Keratinocyte (primary cell): ENCODE results near the gene MTRR. TPM values are rescaled to one million over a fixed set of nuclear protein-coding genes. Genes with fewer than 3 reads are reported as not detected.
A peak's percentile ranks its signal among the peaks of the same experiment; 100 is the strongest.

Source experiments
- DNase-seq: peaks from one replicate; pipeline ENCODE4 v3.0.0-alpha.2; 2011; ENCODE audit warnings: low read depth, missing footprints, low spot score
- FAIRE-seq: peaks from 2 replicates; lab custom pipeline; 2011; peaks lifted over from hg19 to GRCh38; lab: Jason Lieb, UNC
- H2AFZ ChIP-seq: 2 replicates; pipeline ENCODE4 v1.6.0; 2012; ENCODE audit warnings: low read length, control low read depth, inconsistent platforms; ENCODE audit not compliant: control insufficient read depth
- H3K27ac ChIP-seq: 2 replicates; pipeline ENCODE4 v1.5.1; 2011; ENCODE audit warnings: low read length; ENCODE audit not compliant: control insufficient read depth, insufficient read depth
- H3K27me3 ChIP-seq: 3 replicates; pipeline ENCODE4 v1.6.0; 2011; ENCODE audit warnings: low read length; ENCODE audit not compliant: control insufficient read depth, insufficient read depth; ENCODE audit errors: extremely low read depth
- H3K36me3 ChIP-seq, 2 experiments: 2 replicates in 1 of 2; 3 replicates in 1 of 2; pipeline ENCODE4 v1.5.1; 2011; ENCODE audit warnings: low read length in 2 of 2, mild to moderate bottlenecking in 1 of 2; ENCODE audit not compliant: control insufficient read depth in 2 of 2, insufficient read depth in 2 of 2; ENCODE audit errors: extremely low read depth in 1 of 2
- H3K4me1 ChIP-seq: 3 replicates; pipeline ENCODE4 v1.5.1; 2011; ENCODE audit warnings: low read length; ENCODE audit not compliant: control insufficient read depth, insufficient read depth; ENCODE audit errors: extremely low read depth
- H3K4me2 ChIP-seq: 3 replicates; pipeline ENCODE4 v1.6.0; 2011; ENCODE audit warnings: low read depth, low read length; ENCODE audit not compliant: control insufficient read depth, insufficient read depth; ENCODE audit errors: extremely low read depth
- H3K4me3 ChIP-seq, 3 experiments: fragments of 200-600 bp in 1 of 3; sonication (generic) in 1 of 3; 2 replicates in 2 of 3; 3 replicates in 1 of 3; pipeline ENCODE4 v1.5.1; 2011 to 2016; ENCODE audit warnings: low read length in 3 of 3, mild to moderate bottlenecking in 3 of 3, control low read depth in 2 of 3, inconsistent platforms in 1 of 3, low read depth in 1 of 3, mixed read lengths in 1 of 3, mixed run types in 1 of 3, moderate library complexity in 1 of 3; ENCODE audit not compliant: control insufficient read depth in 2 of 3, insufficient read depth in 2 of 3; ENCODE audit errors: extremely low read depth in 1 of 3
- H3K79me2 ChIP-seq: 2 replicates; pipeline ENCODE4 v1.6.0; 2012; ENCODE audit warnings: low read length; ENCODE audit not compliant: control insufficient read depth, insufficient read depth
- H3K9ac ChIP-seq: 3 replicates; pipeline ENCODE4 v1.6.0; 2011; ENCODE audit warnings: low read length; ENCODE audit not compliant: control insufficient read depth, insufficient read depth; ENCODE audit errors: extremely low read depth
- H3K9me1 ChIP-seq: 3 replicates; pipeline ENCODE4 v1.6.0; 2011; ENCODE audit warnings: low read length; ENCODE audit not compliant: control insufficient read depth, insufficient read depth; ENCODE audit errors: extremely low read depth
- H3K9me3 ChIP-seq: 2 replicates; pipeline ENCODE4 v1.5.1; 2012; ENCODE audit warnings: low read depth, low read length; ENCODE audit not compliant: control insufficient read depth
- H4K20me1 ChIP-seq: 3 replicates; pipeline ENCODE4 v1.6.0; 2011; ENCODE audit warnings: low read length; ENCODE audit not compliant: control insufficient read depth, insufficient read depth; ENCODE audit errors: extremely low read depth
- CTCF ChIP-seq, 3 experiments: IDR thresholded peaks in 1 of 3; conservative IDR thresholded peaks in 1 of 3; optimal IDR thresholded peaks in 1 of 3; 2 replicates in 2 of 3; 3 replicates in 1 of 3; pipeline versions ENCODE3 to v1.5.1; 2011; ENCODE audit warnings: low read length in 3 of 3, mild to moderate bottlenecking in 3 of 3, moderate library complexity in 2 of 3, control low read depth in 1 of 3, inconsistent platforms in 1 of 3; ENCODE audit not compliant: insufficient read depth in 2 of 3; ENCODE audit errors: extremely low read depth in 1 of 3
- EZH2 ChIP-seq: IDR thresholded peaks from one replicate; pipeline ENCODE4 v1.6.1; 2012; ENCODE audit warnings: inconsistent platforms, mild to moderate bottlenecking, low read length, moderate library complexity
- dilution Hi-C: fragments of 300-500 bp; cut with MboI; formaldehyde crosslinking; loops from one replicate; pipeline ENCODE4 v1.7.0; 2020; ENCODE audit warnings: low sequenced_read_pairs; ENCODE audit not compliant: extremely low pct_ligation_motif_present
- polyA plus RNA-seq, 5 experiments: library from polyadenylated mRNA; depleted of rRNA in 3 of 5; stranded (reverse) in 3 of 5; stranded (forward) in 1 of 5; unstranded in 1 of 5; fragments of >200 nt; gene quantifications; 1 replicate in 1 of 5; 2 replicates in 3 of 5; 3 replicates in 1 of 5; pipeline versions ENCODE4 v1.2.1 to v1.2.3, GENCODE V29; 2011 to 2012; ENCODE audit warnings: missing spikeins in 2 of 5, low read depth in 1 of 5, low replicate concordance in 1 of 5

Gene MTRR
- polyA plus RNA-seq, 1 donor (not counting 4 experiments of a cell fraction or from before 2014, with no cell fraction given): 45.5 TPM

- Histone ChIP-seq H3K4me2 (no peak overlapping the region), H3K79me2 (no peaks in the 10 kb centered on the region), H4K20me1 (no peaks in the 10 kb centered on the region), H3K9me1 (no peaks in the 10 kb centered on the region), H3K27ac (no peak overlapping the region), H3K9me3 (no peaks in the 10 kb centered on the region), H3K27me3 (no peaks in the 10 kb centered on the region), H3K4me1 (peaks cover 8% of the 10 kb centered on the region), H3K36me3 (peaks cover 5 to 12% of the 10 kb centered on the region in 2 experiments), H3K4me3 (no peak overlapping the region), H3K9ac (no peak overlapping the region), H2AFZ (no peak overlapping the region)
- FAIRE-seq (no peak), DNase-seq (peak; percentile 33)
- dilution Hi-C loops: no loop called here
- no peak for TF ChIP-seq CTCF (optimal IDR thresholded peaks at IDR 0.05 in 1 of 3, IDR thresholded peaks at IDR 0.05 in 1 of 3, conservative IDR thresholded peaks at IDR 0.05 in 1 of 3; ENCODE audit: extremely low read depth in 1 of 3, insufficient read depth in 2 of 3, low read length in 3 of 3)
These were observed 35.2 kb downstream of the MTRR start for GRCh38 chr5:7904170-7904569.

GRCh38 chr5:7907612-7908011, 38.7 kb downstream of the MTRR start:
- H3K4me2 ChIP-seq: no peak overlapping the region
- TF ChIP-seq EZH2: no peak
- TF ChIP-seq CTCF (optimal IDR thresholded peaks at IDR 0.05 in 1 of 3, IDR thresholded peaks at IDR 0.05 in 1 of 3, conservative IDR thresholded peaks at IDR 0.05 in 1 of 3; ENCODE audit: extremely low read depth in 1 of 3, insufficient read depth in 2 of 3, low read length in 3 of 3): no peak
- peaks cover 8% of the 10 kb centered on the region for H3K4me1 ChIP-seq
- H3K79me2 ChIP-seq: no peaks in the 10 kb centered on the region
- no peaks in the 10 kb centered on the region for H4K20me1 ChIP-seq
- H3K9me3 ChIP-seq: no peaks in the 10 kb centered on the region
- H3K9ac ChIP-seq: no peak overlapping the region
- H3K27me3 ChIP-seq: no peaks in the 10 kb centered on the region
- DNase-seq: no peak
- peaks cover 0 to 10% of the 10 kb centered on the region in 2 experiments for H3K36me3 ChIP-seq
- H2AFZ ChIP-seq: no peak overlapping the region
- dilution Hi-C loops: no loop called here
- FAIRE-seq: no peak
- no peak overlapping the region for H3K4me3 ChIP-seq
- no peak overlapping the region for H3K27ac ChIP-seq
- no peaks in the 10 kb centered on the region for H3K9me1 ChIP-seq
